SU-DHL-6 (cell line): ENCODE measurements around the gene RRAS2.

ENCODE experiments used
- H2AFZ ChIP-seq: fragments of 200-600 bp; sonication (generic); 2 replicates; pipeline ENCODE4 v1.6.1; 2014; ENCODE audit warnings: low read depth, mild to moderate bottlenecking, moderate library complexity, mixed read lengths, antibody characterized with exemption, low read length; ENCODE audit not compliant: severe bottlenecking
- H3F3A ChIP-seq: fragments of 200-600 bp; shearing (Covaris generic); 2 replicates; pipeline ENCODE4 v1.6.0; 2016; ENCODE audit warnings: antibody characterized with exemption, mild to moderate bottlenecking; ENCODE audit not compliant: insufficient read depth
- H3K27ac ChIP-seq: fragments of 200-600 bp; sonication (generic); 2 replicates; pipeline ENCODE4 v1.5.1; 2016; ENCODE audit warnings: low read depth, mild to moderate bottlenecking, low read length, moderate library complexity, mixed read lengths
- H3K27me3 ChIP-seq: fragments of 200-600 bp; sonication (generic), shearing (Covaris generic); 2 replicates; pipeline ENCODE4 v1.6.0; 2014; ENCODE audit warnings: mild to moderate bottlenecking, low read length
- H3K36me3 ChIP-seq: fragments of 200-600 bp; sonication (generic); 2 replicates; pipeline ENCODE4 v1.6.1; 2014; ENCODE audit warnings: mild to moderate bottlenecking, low read length, mixed read lengths
- H3K4me2 ChIP-seq: fragments of 300-600, 200-600 bp; shearing (Covaris generic), sonication (generic); 2 replicates; pipeline ENCODE4 v1.6.0; 2014; ENCODE audit warnings: low read length, low read depth, mild to moderate bottlenecking; ENCODE audit not compliant: poor library complexity, severe bottlenecking
- H3K4me3 ChIP-seq: fragments of 200-600 bp; sonication (generic); 2 replicates; pipeline ENCODE4 v1.5.1; 2014; ENCODE audit warnings: antibody characterized with exemption, low read length, mild to moderate bottlenecking, mixed read lengths; ENCODE audit not compliant: insufficient read depth, poor library complexity, severe bottlenecking
- H3K79me2 ChIP-seq: fragments of 200-600 bp; sonication (generic); 2 replicates; pipeline ENCODE4 v1.6.1; 2014; ENCODE audit warnings: mild to moderate bottlenecking, low read length, moderate library complexity; ENCODE audit not compliant: insufficient read depth
- H3K9ac ChIP-seq: fragments of 200-600 bp; sonication (generic); 2 replicates; pipeline ENCODE4 v1.7.0; 2014; ENCODE audit warnings: mild to moderate bottlenecking, low read length
- H3K9me2 ChIP-seq: fragments of 200-600 bp; sonication (generic); replicated peaks from 2 replicates; pipeline ENCODE4 v1.6.1; 2014; ENCODE audit warnings: low read length; ENCODE audit not compliant: insufficient read depth
- H3K9me3 ChIP-seq: fragments of 200-600 bp; sonication (generic); 2 replicates; pipeline ENCODE4 v1.6.1; 2014; ENCODE audit warnings: low read length, mixed read lengths; ENCODE audit not compliant: insufficient read depth
- H4K20me1 ChIP-seq: fragments of 200-600 bp; sonication (generic); 2 replicates; pipeline ENCODE4 v1.6.1; 2014; ENCODE audit warnings: low read depth, mild to moderate bottlenecking, antibody characterized with exemption, low read length, moderate library complexity, mixed read lengths
- CTCF ChIP-seq: fragments of 200-600 bp; sonication (generic); IDR thresholded peaks from one replicate; pipeline ENCODE4 v1.5.1; 2017; ENCODE audit warnings: antibody characterized with exemption, mild to moderate bottlenecking, low read length, moderate library complexity; ENCODE audit not compliant: insufficient read depth, poor library complexity, severe bottlenecking
- EZH2phosphoT487 ChIP-seq: fragments of 200-600 bp; sonication (generic), shearing (Covaris generic); conservative IDR thresholded peaks from 2 replicates; pipeline ENCODE4 v1.6.1; 2018; ENCODE audit warnings: mild to moderate bottlenecking, antibody characterized with exemption, low read length, moderate library complexity, mixed read lengths

Gene RRAS2

GRCh38 chr11:14341968-14342367, 17.0 kb downstream of the RRAS2 start:
- peak overlapping the region; percentile 92 for H3K27ac ChIP-seq
- H3K27me3 ChIP-seq = no peaks in the 10 kb centered on the region
- H4K20me1 ChIP-seq = peaks cover 28% of the 10 kb centered on the region; the same call in 1 of the 2 replicates
- peak overlapping the region; percentile 39 for H3K4me3 ChIP-seq
- peaks cover 8% of the 10 kb centered on the region; the same call in 1 of the 2 replicates for H3K9me3 ChIP-seq
- peak overlapping the region; percentile 42 for H3K9ac ChIP-seq
- no peak overlapping the region for H2AFZ ChIP-seq
- peaks cover 92% of the 10 kb centered on the region for H3F3A ChIP-seq
- peaks cover 20% of the 10 kb centered on the region for H3K36me3 ChIP-seq
- peaks cover 100% of the 10 kb centered on the region for H3K79me2 ChIP-seq
- TF ChIP-seq CTCF (no peak), EZH2phosphoT487 (no peak)
- H3K9me2 ChIP-seq = no peaks in the 10 kb centered on the region
- peak overlapping the region; percentile 92 for H3K4me2 ChIP-seq

GRCh38 chr11:14340721-14341120, 18.3 kb downstream of the RRAS2 start:
- H3K4me3 ChIP-seq = peak overlapping the region; percentile 39

GRCh38 chr11:14339356-14339755, 19.6 kb downstream of the RRAS2 start:
- Histone ChIP-seq H3K9me3 (no peaks in the 10 kb centered on the region), H2AFZ (no peak overlapping the region), H3K9me2 (no peaks in the 10 kb centered on the region), H4K20me1 (peaks cover 28% of the 10 kb centered on the region; the same call in 1 of the 2 replicates), H3K36me3 (peaks cover 17% of the 10 kb centered on the region), H3K9ac (no peak overlapping the region), H3F3A (peaks cover 79% of the 10 kb centered on the region), H3K27ac (peak overlapping the region; percentile 95), H3K27me3 (no peaks in the 10 kb centered on the region), H3K4me3 (no peak overlapping the region), H3K79me2 (peaks cover 100% of the 10 kb centered on the region), H3K4me2 (peak overlapping the region; percentile 96)
- TF ChIP-seq EZH2phosphoT487 = no peak
- TF ChIP-seq CTCF = no peak

More at GRCh38 chr11:14340721-14341120, 18.3 kb downstream of the RRAS2 start:
- Histone ChIP-seq H3K27ac (peak overlapping the region; percentile 92), H3K9ac (peak overlapping the region; percentile 42), H2AFZ (no peak overlapping the region), H3K9me3 (no peaks in the 10 kb centered on the region), H3K4me2 (peak overlapping the region; percentile 92), H3K27me3 (no peaks in the 10 kb centered on the region), H3F3A (peaks cover 92% of the 10 kb centered on the region), H4K20me1 (peaks cover 28% of the 10 kb centered on the region; the same call in 1 of the 2 replicates), H3K79me2 (peaks cover 100% of the 10 kb centered on the region), H3K36me3 (peaks cover 17% of the 10 kb centered on the region), H3K9me2 (no peaks in the 10 kb centered on the region)
- TF ChIP-seq EZH2phosphoT487 = no peak
- TF ChIP-seq CTCF = no peak
